ENCODE data around the gene CCDC32. TPM values are rescaled to one million over a fixed set of nuclear protein-coding genes. Genes with fewer than 3 reads are reported as not detected.

CCDC32 gene
- total and polyA plus RNA-seq, 2 donors (not counting 1 experiment from before 2014, with no cell fraction given) = 29.5 to 76.6 TPM

- Mint-ChIP-seq H3K9me3 (ENCODE audit: insufficient read depth) (peaks cover 6% of the 10 kb centered on the region), H3K27me3 (no peaks in the 10 kb centered on the region), H3K4me1 (peaks cover 14% of the 10 kb centered on the region), H3K27ac (no peak overlapping the region), H3K4me3 (no peak overlapping the region)
- Histone ChIP-seq H3K9me3 (ENCODE audit: control extremely low read depth in 1 of 3, control insufficient read depth in 2 of 3, insufficient read depth in 1 of 3, low read length in 2 of 3) (peaks cover 0 to 10% (median 0%) of the 10 kb centered on the region in 3 donors), H4K20me1 (ENCODE audit: control insufficient read depth, insufficient read depth, low read length, poor library complexity, severe bottlenecking) (no peaks in the 10 kb centered on the region), H3K36me3 (replicated peaks in 1 of 2; ENCODE audit: control extremely low read depth in 1 of 2, control insufficient read depth in 1 of 2, extremely low read depth in 1 of 2, insufficient read depth in 2 of 2, low read length in 1 of 2) (peaks cover 0 to 17% of the 10 kb centered on the region in 2 experiments), H3K4me3 (ENCODE audit: control extremely low read depth in 1 of 5, extremely low read depth in 1 of 5, insufficient read depth in 1 of 5, low read depth in 2 of 5, low read length in 4 of 5) (no peak overlapping the region), H3K79me2 (ENCODE audit: control insufficient read depth, insufficient read depth, low read length) (no peaks in the 10 kb centered on the region), H3K4me1 (ENCODE audit: control insufficient read depth in 2 of 2, insufficient read depth in 2 of 2, low read length in 2 of 2) (peaks cover 8 to 11% of the 10 kb centered on the region in 2 donors), H3K27me3 (replicated peaks in 1 of 4; ENCODE audit: control extremely low read depth in 1 of 4, control insufficient read depth in 3 of 4, insufficient read depth in 4 of 4, low read length in 3 of 4) (no peaks in the 10 kb centered on the region), H3K4me2 (replicated peaks; ENCODE audit: low read depth, low read length, poor library complexity, severe bottlenecking) (no peak overlapping the region), H3K27ac (ENCODE audit: low read length in 2 of 2) (peak overlapping the region in 1 of 2 donors; percentile 20), H2AFZ (ENCODE audit: insufficient read depth, low read depth, low read length, poor library complexity, severe bottlenecking) (no peak overlapping the region), H3K9ac (ENCODE audit: low read length) (no peak overlapping the region)
- POLR2A ChIA-PET = no interaction called here
- WGBS (ENCODE audit: insufficient coverage) = 86% methylated on average over 1 of the region's 4 CpGs
- DNase-seq = no peak
- TF ChIP-seq EZH2 (IDR thresholded peaks at IDR 0.05; ENCODE audit: borderline replicate concordance, insufficient read depth, low read depth, low read length, poor library complexity, severe bottlenecking) (no peak), CTCF (IDR thresholded peaks at IDR 0.05) (no peak)
- ATAC-seq (ENCODE audit: low read depth) = no peak
- CTCF ChIA-PET = no interaction called here
- intact Hi-C loops (cut with micrococcal nuclease) = no loop called here
Measured at GRCh38 chr15:40533763-40534364, 31.0 kb downstream of the CCDC32 start.

GRCh38 chr15:40528801-40529200 is 36.0 kb downstream of the CCDC32 start:
- ATAC-seq (ENCODE audit: low read depth) (no peak), DNase-seq (no peak)
- H3K9ac ChIP-seq (ENCODE audit: low read length) = no peak overlapping the region
- intact Hi-C loops (cut with micrococcal nuclease) = no loop called here
- H3K4me2 ChIP-seq (replicated peaks; ENCODE audit: low read depth, low read length, poor library complexity, severe bottlenecking) = no peak overlapping the region
- no peaks in the 10 kb centered on the region for H3K27me3 ChIP-seq (replicated peaks in 1 of 4; ENCODE audit: control extremely low read depth in 1 of 4, control insufficient read depth in 3 of 4, insufficient read depth in 4 of 4, low read length in 3 of 4)
- no peaks in the 10 kb centered on the region for H3K9me3 ChIP-seq (ENCODE audit: control extremely low read depth in 1 of 3, control insufficient read depth in 2 of 3, insufficient read depth in 1 of 3, low read length in 2 of 3)
- Mint-ChIP-seq H3K27ac (no peak overlapping the region), H3K4me1 (peaks cover 2% of the 10 kb centered on the region), H3K9me3 (ENCODE audit: insufficient read depth) (peaks cover 2% of the 10 kb centered on the region), H3K4me3 (no peak overlapping the region), H3K27me3 (no peaks in the 10 kb centered on the region)
- H3K4me1 ChIP-seq (ENCODE audit: control insufficient read depth in 2 of 2, insufficient read depth in 2 of 2, low read length in 2 of 2) = no peaks in the 10 kb centered on the region
- no peaks in the 10 kb centered on the region for H3K79me2 ChIP-seq (ENCODE audit: control insufficient read depth, insufficient read depth, low read length)
- peaks cover 0 to 2% of the 10 kb centered on the region in 2 experiments for H3K36me3 ChIP-seq (replicated peaks in 1 of 2; ENCODE audit: control extremely low read depth in 1 of 2, control insufficient read depth in 1 of 2, extremely low read depth in 1 of 2, insufficient read depth in 2 of 2, low read length in 1 of 2)
- H2AFZ ChIP-seq (ENCODE audit: insufficient read depth, low read depth, low read length, poor library complexity, severe bottlenecking) = no peak overlapping the region
- ChIA-PET POLR2A (no interaction called here), CTCF (interaction anchor here (0.9 kb wide), 1 partner anchor 9 kb away, joined by 3 read pairs; no protein-coding TSS in a partner anchor)
- TF ChIP-seq EZH2 (IDR thresholded peaks at IDR 0.05; ENCODE audit: borderline replicate concordance, insufficient read depth, low read depth, low read length, poor library complexity, severe bottlenecking) = no peak
- no peak for TF ChIP-seq CTCF (IDR thresholded peaks at IDR 0.05)
- no peak overlapping the region for H3K4me3 ChIP-seq (ENCODE audit: control extremely low read depth in 1 of 5, extremely low read depth in 1 of 5, insufficient read depth in 1 of 5, low read depth in 2 of 5, low read length in 4 of 5)
- WGBS (ENCODE audit: insufficient coverage) = 90% methylated on average over 4 of the region's 6 CpGs
- no peaks in the 10 kb centered on the region for H4K20me1 ChIP-seq (ENCODE audit: control insufficient read depth, insufficient read depth, low read length, poor library complexity, severe bottlenecking)
- no peak overlapping the region for H3K27ac ChIP-seq (ENCODE audit: low read length in 2 of 2)
